ENCODE data around the gene MINDY4B.

GRCh38 chr3:150930839-150931238 lies 25.6 kb upstream of the MINDY4B start:
- no peak for TF ChIP-seq CTCF (IDR thresholded peaks at IDR 0.05)
- TF ChIP-seq REST (IDR thresholded peaks at IDR 0.05): no peak
- no peak for TF ChIP-seq EP300 (IDR thresholded peaks at IDR 0.05)
- TF ChIP-seq POLR2A (IDR thresholded peaks at IDR 0.05; ENCODE audit: low read length): no peak
- TF ChIP-seq POLR2AphosphoS2 (conservative IDR thresholded peaks at IDR 0.05; ENCODE audit: low read length): no peak
- TF ChIP-seq USF2 (IDR thresholded peaks at IDR 0.05): no peak
- TF ChIP-seq ZC3H11A (IDR thresholded peaks at IDR 0.05): no peak
